H1 (cell line): ENCODE data around the gene GRIA1. TPM values are rescaled to one million over a fixed set of nuclear protein-coding genes. Genes with fewer than 3 reads are reported as not detected.

Source experiments
- CTCF ChIA-PET: fragments of 300-600 bp; sonication (Branson Sonifier 250); formaldehyde crosslinking; loops from one replicate; lab custom pipeline; 2021; ENCODE audit not compliant: partially characterized antibody; lab: Charles Lee
- POLR2A ChIA-PET: fragments of 300-600 bp; sonication (Branson Sonifier 250); formaldehyde crosslinking; loops from one replicate; lab custom pipeline; 2021; ENCODE audit warnings: inconsistent platforms; ENCODE audit not compliant: partially characterized antibody; lab: Charles Lee
- DNase-seq, 2 experiments: peaks; one replicate each; pipeline versions ENCODE4 v3.0.0 to v3.0.0-alpha.2; 2010 to 2022; ENCODE audit warnings: low spot score in 2 of 2, low read depth in 1 of 2, mixed read lengths in 1 of 2
- FAIRE-seq: peaks from 2 replicates; lab custom pipeline; 2011; peaks lifted over from hg19 to GRCh38; lab: Jason Lieb, UNC
- H2AFZ ChIP-seq: 2 replicates; pipeline ENCODE4 v1.8.1; 2012; ENCODE audit warnings: low read length, inconsistent platforms
- H2AK5ac ChIP-seq: 2 replicates; pipeline ENCODE4 v1.6.1; 2013; ENCODE audit warnings: low read depth, low read length
- H2BK120ac ChIP-seq: replicated peaks from 2 replicates; pipeline ENCODE3; 2013; ENCODE audit warnings: low read depth, low read length, inconsistent platforms
- H2BK12ac ChIP-seq: 2 replicates; pipeline ENCODE4 v1.6.1; 2013; ENCODE audit warnings: low read depth, low read length
- H2BK15ac ChIP-seq: 2 replicates; pipeline ENCODE4 v1.6.1; 2013; ENCODE audit warnings: low read length
- H2BK20ac ChIP-seq: 2 replicates; pipeline ENCODE4 v1.6.1; 2013; ENCODE audit warnings: low read length
- H2BK5ac ChIP-seq: 2 replicates; pipeline ENCODE4 v1.6.1; 2013; ENCODE audit warnings: low read depth, low read length
- H3K14ac ChIP-seq: 2 replicates; pipeline ENCODE4 v1.6.1; 2013; ENCODE audit warnings: inconsistent platforms; ENCODE audit not compliant: insufficient read length
- H3K18ac ChIP-seq: 2 replicates; pipeline ENCODE4 v1.6.1; 2013; ENCODE audit warnings: low read length; ENCODE audit errors: extremely low read depth
- H3K23ac ChIP-seq: 2 replicates; pipeline ENCODE4 v1.6.1; 2013; ENCODE audit warnings: inconsistent platforms; ENCODE audit not compliant: insufficient read length
- H3K23me2 ChIP-seq: 2 replicates; pipeline ENCODE4 v1.6.1; 2013; ENCODE audit warnings: low read depth, low read length
- H3K27ac ChIP-seq: 2 replicates; pipeline ENCODE4 v1.6.1; 2011; ENCODE audit warnings: low read depth, low read length, inconsistent platforms
- H3K27me3 ChIP-seq, 4 experiments: replicated peaks in 1 of 4; 1 replicate in 1 of 4; 2 replicates in 3 of 4; pipeline versions ENCODE4 v1.6.1 to v1.8.1; 2011 to 2013; ENCODE audit warnings: low read length in 3 of 4, mild to moderate bottlenecking in 3 of 4, inconsistent platforms in 2 of 4, mixed read lengths in 2 of 4, moderate library complexity in 1 of 4; ENCODE audit not compliant: control insufficient read depth in 3 of 4, insufficient read depth in 3 of 4; ENCODE audit errors: extremely low read depth in 1 of 4
- H3K36me3 ChIP-seq, 4 experiments: 2 replicates each; pipeline versions ENCODE4 v1.6.1 to v1.8.1; 2011 to 2013; ENCODE audit warnings: mild to moderate bottlenecking in 4 of 4, low read length in 3 of 4, moderate library complexity in 2 of 4, control low read depth in 1 of 4, inconsistent platforms in 1 of 4; ENCODE audit not compliant: insufficient read depth in 4 of 4, control insufficient read depth in 2 of 4
- H3K4ac ChIP-seq: replicated peaks from 2 replicates; pipeline ENCODE3; 2013; ENCODE audit warnings: low read length, low read depth, mixed read lengths, inconsistent platforms; ENCODE audit not compliant: insufficient read length
- H3K4me1 ChIP-seq, 4 experiments: replicated peaks in 1 of 4; 1 replicate in 1 of 4; 2 replicates in 3 of 4; pipeline versions ENCODE4 v1.6.1 to v1.8.1; 2011 to 2013; ENCODE audit warnings: low read length in 3 of 4, inconsistent platforms in 2 of 4, mixed read lengths in 1 of 4; ENCODE audit not compliant: insufficient read depth in 4 of 4, control insufficient read depth in 3 of 4
- H3K4me2 ChIP-seq, 2 experiments: 2 replicates each; pipeline versions ENCODE4 v1.6.1 to v1.8.1; 2011 to 2013; ENCODE audit warnings: low read depth in 2 of 2, low read length in 2 of 2, control low read depth in 1 of 2, inconsistent platforms in 1 of 2, mild to moderate bottlenecking in 1 of 2; ENCODE audit not compliant: insufficient read depth in 1 of 2
- H3K4me3 ChIP-seq, 4 experiments: fragments of 200-600, 300-600 bp in 1 of 4; sonication (generic), shearing (Covaris generic), sonication (Bioruptor Twin) in 1 of 4; 2 replicates each; pipeline versions ENCODE4 v1.5.1 to v1.8.1; 2011 to 2016; ENCODE audit warnings: low read length in 4 of 4, low read depth in 3 of 4, control low read depth in 2 of 4, inconsistent platforms in 2 of 4, mild to moderate bottlenecking in 2 of 4, mixed read lengths in 1 of 4, moderate library complexity in 1 of 4; ENCODE audit not compliant: insufficient read depth in 2 of 4; ENCODE audit errors: extremely low read depth in 1 of 4
- H3K56ac ChIP-seq: replicated peaks from 2 replicates; pipeline ENCODE3; 2013; ENCODE audit warnings: low read depth, mild to moderate bottlenecking, mixed read lengths, low read length, inconsistent platforms; ENCODE audit not compliant: insufficient read length
- H3K79me1 ChIP-seq: 2 replicates; pipeline ENCODE4 v1.6.1; 2013; ENCODE audit warnings: low read depth, low read length, control low read depth
- H3K79me2 ChIP-seq, 2 experiments: 2 replicates each; pipeline versions ENCODE4 v1.6.1 to v1.8.1; 2012 to 2013; ENCODE audit warnings: low read length in 2 of 2, mild to moderate bottlenecking in 2 of 2, inconsistent platforms in 1 of 2; ENCODE audit not compliant: insufficient read depth in 2 of 2, control insufficient read depth in 1 of 2
- H3K9ac ChIP-seq, 4 experiments: replicated peaks in 1 of 4; 1 replicate in 1 of 4; 2 replicates in 3 of 4; pipeline versions ENCODE4 v1.6.1 to v1.8.1; 2011 to 2013; ENCODE audit warnings: low read depth in 3 of 4, low read length in 3 of 4, control low read depth in 2 of 4, mild to moderate bottlenecking in 2 of 4, moderate library complexity in 2 of 4, inconsistent platforms in 1 of 4; ENCODE audit errors: extremely low read depth in 1 of 4
- H3K9me3 ChIP-seq, 2 experiments: 2 replicates each; pipeline versions ENCODE4 v1.6.1 to v1.8.1; 2012 to 2013; ENCODE audit warnings: mild to moderate bottlenecking in 2 of 2, moderate library complexity in 2 of 2, control low read depth in 1 of 2, inconsistent platforms in 1 of 2, low read depth in 1 of 2, low read length in 1 of 2, mixed read lengths in 1 of 2; ENCODE audit not compliant: insufficient read depth in 2 of 2
- H4K20me1 ChIP-seq, 2 experiments: replicated peaks in 1 of 2; 2 replicates each; pipeline versions ENCODE3 to v1.8.1; 2011 to 2013; ENCODE audit warnings: inconsistent platforms in 2 of 2, low read length in 2 of 2, mild to moderate bottlenecking in 1 of 2; ENCODE audit not compliant: insufficient read depth in 2 of 2, control insufficient read depth in 1 of 2
- H4K5ac ChIP-seq: 2 replicates; pipeline ENCODE4 v1.6.1; 2013; ENCODE audit warnings: low read length, low read depth, mixed read lengths, inconsistent platforms; ENCODE audit not compliant: insufficient read length
- H4K8ac ChIP-seq: 2 replicates; pipeline ENCODE4 v1.8.0; 2013; ENCODE audit warnings: mild to moderate bottlenecking, moderate library complexity, low read length, inconsistent platforms; ENCODE audit not compliant: insufficient read depth; ENCODE audit errors: extremely low read depth
- H4K91ac ChIP-seq: replicated peaks from 2 replicates; pipeline ENCODE3; 2013; ENCODE audit warnings: low read length, mixed read lengths, inconsistent platforms; ENCODE audit not compliant: insufficient read length
- CBX5 ChIP-seq: fragments of 300-800, 300-1000 bp; sonication (generic); IDR thresholded peaks from 2 replicates; pipeline ENCODE4 v1.7.1; 2016; ENCODE audit warnings: antibody characterized with exemption, low read length, low read depth
- CBX8 ChIP-seq: fragments of 300-800, 300-1000 bp; sonication (generic); IDR thresholded peaks from 2 replicates; pipeline ENCODE4 v1.7.1; 2016; ENCODE audit warnings: low read depth, low read length, borderline replicate concordance
- CREB1 ChIP-seq: IDR thresholded peaks from 2 replicates; pipeline ENCODE4 v1.6.1; 2012; ENCODE audit warnings: inconsistent platforms
- EP300 ChIP-seq, 2 experiments: IDR thresholded peaks; 1 replicate in 1 of 2; 2 replicates in 1 of 2; pipeline ENCODE4 v1.6.1; 2011 to 2012; ENCODE audit warnings: low read depth in 2 of 2, low read length in 2 of 2, mild to moderate bottlenecking in 2 of 2, borderline replicate concordance in 1 of 2, inconsistent platforms in 1 of 2, moderate library complexity in 1 of 2
- GABPA ChIP-seq: IDR thresholded peaks from 2 replicates; pipeline ENCODE4 v1.6.1; 2011; ENCODE audit warnings: mild to moderate bottlenecking, low read length, moderate library complexity, borderline replicate concordance; ENCODE audit not compliant: insufficient read depth
- HDAC2 ChIP-seq, 2 experiments: fragments of 300-600 bp in 1 of 2; sonication (generic) in 1 of 2; IDR thresholded peaks; 2 replicates each; pipeline ENCODE4 v1.6.1; 2011 to 2012; ENCODE audit warnings: low read depth in 2 of 2, low read length in 2 of 2, mild to moderate bottlenecking in 2 of 2, moderate library complexity in 2 of 2, borderline replicate concordance in 1 of 2, inconsistent platforms in 1 of 2
- JUND ChIP-seq: IDR thresholded peaks from 2 replicates; pipeline ENCODE4 v1.6.1; 2011; ENCODE audit warnings: mild to moderate bottlenecking, improper control_type of control experiment, low read length
- KDM4A ChIP-seq: IDR thresholded peaks from one replicate; pipeline ENCODE4 v1.7.1; 2012; ENCODE audit warnings: low read depth, mild to moderate bottlenecking, moderate library complexity, low read length, inconsistent platforms; ENCODE audit not compliant: severe bottlenecking
- MAFK ChIP-seq: IDR thresholded peaks from 2 replicates; pipeline ENCODE4 v1.6.1; 2012; ENCODE audit warnings: low read depth, mild to moderate bottlenecking, improper control_type of control experiment, low read length
- PHF8 ChIP-seq: fragments of 200-600 bp; sonication (generic); conservative IDR thresholded peaks from 2 replicates; pipeline ENCODE4 v1.7.1; 2012; ENCODE audit warnings: low read depth, mild to moderate bottlenecking, inconsistent platforms, low read length, moderate library complexity
- TCF12 ChIP-seq: IDR thresholded peaks from 2 replicates; pipeline ENCODE4 v1.6.1; 2011; ENCODE audit warnings: low read depth, mild to moderate bottlenecking, low read length
- ZNF274 ChIP-seq: IDR thresholded peaks from 2 replicates; pipeline ENCODE4 v1.7.0; 2012; ENCODE audit warnings: low read length, borderline replicate concordance; ENCODE audit errors: extremely low read depth
- polyA plus RNA-seq, 7 experiments: library from polyadenylated mRNA; depleted of rRNA in 3 of 7; stranded (reverse) in 5 of 7; unstranded in 2 of 7; fragments of >200 nt in 5 of 7; fragments of 200-250 nt in 2 of 7; gene quantifications; 1 replicate in 5 of 7; 2 replicates in 1 of 7; 4 replicates in 1 of 7; pipeline versions ENCODE4 v1.2.1 to v1.2.3, GENCODE V29; 2011 to 2013; ENCODE audit warnings: missing spikeins in 2 of 7, mixed read lengths in 2 of 7
- total RNA-seq: library from RNA; stranded (reverse); fragmentation: NEBNext Ultra II Directional; extraction: Animal tissue kit (Norgen Biotek cat#: 25700); gene quantifications from 2 replicates; pipeline ENCODE4 v1.2.1, GENCODE V29; 2021
- TF ChIP-seq, protein P1 (sequence below): IDR thresholded peaks from 2 replicates; pipeline ENCODE4 v1.6.1; 2011; ENCODE audit warnings: low read depth, mild to moderate bottlenecking, low read length; ENCODE audit not compliant: insufficient read depth

Gene GRIA1
- total and polyA plus RNA-seq, 2 of the 8 experiments (the other 6 are each of a cell fraction or from before 2014, with no cell fraction given) = 0.97 to 2.5 TPM

DNA sequence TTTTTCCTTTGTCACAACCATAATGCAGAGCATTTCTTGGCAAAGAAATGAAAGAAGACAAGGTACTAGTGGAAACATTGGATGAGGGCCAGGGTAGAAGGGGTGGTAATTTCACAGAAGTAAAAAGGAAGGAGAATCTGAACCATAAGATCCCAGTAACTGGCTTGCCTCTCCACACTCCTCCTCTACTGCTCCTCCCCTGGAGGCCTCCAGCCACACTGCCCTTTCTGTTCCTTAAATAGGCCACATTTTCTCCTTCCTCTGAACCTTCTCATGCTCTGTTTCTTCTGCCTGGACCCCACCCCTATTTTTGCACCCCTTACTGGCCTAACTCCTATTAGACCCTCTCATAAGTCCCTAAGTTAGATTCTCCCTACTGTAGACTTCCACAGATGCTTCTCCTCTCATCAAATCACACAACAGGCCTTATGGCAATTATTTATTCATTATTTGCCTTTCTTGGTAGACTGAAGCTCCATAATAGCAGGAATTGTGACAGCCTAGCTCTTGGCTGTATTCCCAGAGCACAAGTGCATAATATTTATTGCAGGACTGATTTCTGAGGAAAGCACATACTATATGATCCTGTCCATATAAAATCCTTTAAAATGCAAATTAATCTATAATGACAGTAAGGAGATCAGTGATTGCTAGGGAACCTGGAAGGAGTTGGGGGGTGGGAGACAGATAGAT is 31.3 kb upstream of the GRIA1 start:
- no peak overlapping the region for H2BK15ac ChIP-seq
- no peaks in the 10 kb centered on the region for H3K79me1 ChIP-seq
- no peak overlapping the region for H3K4me2 ChIP-seq
- no peak overlapping the region for H2AFZ ChIP-seq
- H3K14ac ChIP-seq = no peak overlapping the region
- no peak overlapping the region for H2BK5ac ChIP-seq
- TF ChIP-seq, protein P1, sequence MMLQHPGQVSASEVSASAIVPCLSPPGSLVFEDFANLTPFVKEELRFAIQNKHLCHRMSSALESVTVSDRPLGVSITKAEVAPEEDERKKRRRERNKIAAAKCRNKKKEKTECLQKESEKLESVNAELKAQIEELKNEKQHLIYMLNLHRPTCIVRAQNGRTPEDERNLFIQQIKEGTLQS = no peak
- TF ChIP-seq EP300 (IDR thresholded peaks at IDR 0.05; ENCODE audit: borderline replicate concordance in 1 of 2, low read depth in 2 of 2, low read length in 2 of 2) (no peak), CBX5 (no peak), JUND (no peak), HDAC2 (IDR thresholded peaks at IDR 0.05; ENCODE audit: borderline replicate concordance in 1 of 2, low read depth in 2 of 2, low read length in 2 of 2) (no peak), CREB1 (no peak), MAFK (no peak), GABPA (no peak), CBX8 (no peak), PHF8 (no peak), KDM4A (no peak), TCF12 (no peak), ZNF274 (no peak)
- ChIA-PET CTCF (no interaction called here), POLR2A (no interaction called here)
- no peak overlapping the region for H2BK12ac ChIP-seq
- no peak overlapping the region for H4K91ac ChIP-seq
- H2BK120ac ChIP-seq = no peak overlapping the region
- no peak overlapping the region for H2AK5ac ChIP-seq
- H3K79me2 ChIP-seq = no peaks in the 10 kb centered on the region
- no peak overlapping the region for H4K5ac ChIP-seq
- no peak overlapping the region for H3K56ac ChIP-seq
- no peak overlapping the region for H3K4me3 ChIP-seq
- H4K8ac ChIP-seq = no peak overlapping the region
- H3K9ac ChIP-seq = no peak overlapping the region
- H3K27me3 ChIP-seq = no peaks in the 10 kb centered on the region
- no peak overlapping the region for H3K27ac ChIP-seq
- FAIRE-seq (no peak), DNase-seq (no peak)
- H3K4me1 ChIP-seq = peaks cover 0 to 3% (median 0%) of the 10 kb centered on the region in 4 experiments; a peak in 1 of 7 replicates
- no peak overlapping the region for H3K4ac ChIP-seq
- H2BK20ac ChIP-seq = no peak overlapping the region
- H3K36me3 ChIP-seq = no peaks in the 10 kb centered on the region
- H3K9me3 ChIP-seq = no peaks in the 10 kb centered on the region
- H3K18ac ChIP-seq = no peak overlapping the region
- no peaks in the 10 kb centered on the region for H3K23me2 ChIP-seq
- H4K20me1 ChIP-seq = no peaks in the 10 kb centered on the region
- H3K23ac ChIP-seq = no peak overlapping the region
